Measurements from ENCODE around the gene COLEC11. TPM values are rescaled to one million over a fixed set of nuclear protein-coding genes. Genes with fewer than 3 reads are reported as not detected.

The COLEC11 gene
- total and polyA plus RNA-seq, 10 donors = 0.64 to 8.0 (median 3.1) TPM

DNA sequence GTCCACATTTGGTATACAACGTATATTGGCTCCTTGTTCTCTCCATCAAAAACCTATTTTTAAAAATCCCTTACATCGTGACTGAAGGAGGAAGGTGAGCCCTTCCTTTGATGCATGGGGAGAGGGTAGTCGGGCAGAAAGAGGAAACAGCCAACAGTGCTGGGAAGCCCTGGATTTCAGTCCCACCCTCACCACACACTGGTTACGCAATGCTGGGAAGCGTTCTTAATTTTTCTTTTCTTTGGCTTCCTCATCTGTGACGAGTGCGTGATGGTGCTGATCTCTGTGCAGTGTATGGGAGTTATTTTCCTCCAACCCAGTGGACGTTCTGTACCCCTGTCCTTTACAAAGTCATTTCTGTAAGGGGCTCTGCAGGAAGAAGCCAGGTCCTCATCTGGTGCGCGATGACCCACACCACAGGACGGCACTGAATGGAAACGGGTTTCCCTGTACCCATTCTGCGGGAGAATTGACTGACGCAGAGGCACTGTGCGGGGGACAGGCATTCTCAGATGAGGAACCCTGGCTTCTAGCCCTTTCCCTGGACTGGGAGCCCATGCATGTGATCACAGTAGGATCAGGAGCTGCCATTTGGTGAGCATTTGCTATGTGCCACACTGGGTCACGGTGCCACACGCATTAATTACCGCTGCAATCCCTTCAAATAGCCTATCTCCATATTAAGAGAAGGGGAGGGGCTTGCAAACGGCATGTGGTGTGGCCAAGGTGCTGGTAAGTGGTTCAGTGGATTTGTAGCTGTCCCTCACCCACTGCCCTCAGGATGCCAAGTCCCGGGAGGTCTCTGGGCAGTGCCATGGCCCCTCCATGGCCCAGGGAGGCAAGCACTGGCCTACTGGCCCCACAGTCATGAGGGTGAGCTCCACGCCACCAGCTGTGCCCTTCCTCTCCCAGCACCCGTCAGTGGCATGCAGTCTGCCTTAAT is 4.3 kb downstream of the COLEC11 start:
- Histone ChIP-seq H3K27ac (no peak overlapping the region), H3K4me3 (no peak overlapping the region), H3K27me3 (replicated peaks in 1 of 7) (peaks cover 0 to 8% (median 0%) of the 10 kb centered on the region in 7 donors), H3K36me3 (no peaks in the 10 kb centered on the region), H3K9me3 (no peaks in the 10 kb centered on the region), H3K4me1 (peaks cover 0 to 12% (median 0%) of the 10 kb centered on the region in 6 donors)
- intact Hi-C loops (cut with DNase I; ENCODE audit: low total_unique reads) = no loop called here
- no peak for TF ChIP-seq CTCF (IDR thresholded peaks at IDR 0.05 in 8 of 11, conservative IDR thresholded peaks at IDR 0.05 in 3 of 11)
- TF ChIP-seq POLR2A (IDR thresholded peaks at IDR 0.05) = no peak
- no peak for TF ChIP-seq POLR2AphosphoS5 (IDR thresholded peaks at IDR 0.05)
- no peak for DNase-seq
- 75 to 88% (median 81%) methylated on average over 19 to 22 of the region's 22 CpGs for WGBS, 5 donors

DNA sequence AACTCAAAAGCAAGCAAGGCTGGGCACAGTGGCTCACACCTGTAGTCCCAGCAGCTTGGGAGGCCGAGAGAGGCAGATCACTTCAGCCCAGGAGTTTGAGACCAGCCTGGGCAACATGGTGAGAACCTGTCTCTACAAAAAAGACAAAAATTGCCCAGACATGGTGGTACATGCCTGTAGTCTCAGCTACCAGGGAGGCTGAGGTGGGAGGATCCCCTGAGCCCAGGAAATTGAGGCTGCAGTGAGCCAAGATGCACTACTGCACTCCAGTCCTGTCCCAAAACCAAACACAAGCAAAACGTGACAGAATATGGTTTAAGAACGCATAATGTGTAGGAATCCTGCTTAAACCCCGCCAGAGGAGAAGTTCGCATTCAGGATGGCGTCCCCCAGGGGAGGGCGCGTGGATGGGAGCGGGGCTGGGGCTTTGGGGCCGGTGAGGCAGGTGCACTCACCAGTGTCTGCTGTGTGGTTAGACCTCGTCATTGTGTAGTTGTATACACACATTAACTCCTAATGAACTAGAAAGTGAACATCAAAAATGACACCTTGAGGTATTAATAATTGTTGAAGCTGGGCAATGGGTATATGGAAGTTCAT is 5.4 kb downstream of the COLEC11 start:
- TF ChIP-seq CTCF (IDR thresholded peaks at IDR 0.05 in 8 of 11, conservative IDR thresholded peaks at IDR 0.05 in 3 of 11) = no peak
- TF ChIP-seq POLR2AphosphoS5 (IDR thresholded peaks at IDR 0.05) = no peak
- TF ChIP-seq POLR2A (IDR thresholded peaks at IDR 0.05) = no peak
- Histone ChIP-seq H3K4me1 (peaks cover 0 to under 1% (median 0%) of the 10 kb centered on the region in 6 donors), H3K36me3 (no peaks in the 10 kb centered on the region), H3K27ac (no peak overlapping the region), H3K27me3 (replicated peaks in 1 of 7) (no peaks in the 10 kb centered on the region), H3K9me3 (no peaks in the 10 kb centered on the region), H3K4me3 (no peak overlapping the region)
- intact Hi-C loops (cut with DNase I; ENCODE audit: low total_unique reads) = no loop called here
- no peak for DNase-seq
- 80 to 90% (median 87%) methylated on average over 11 of the region's 11 CpGs for WGBS, 5 donors

DNA sequence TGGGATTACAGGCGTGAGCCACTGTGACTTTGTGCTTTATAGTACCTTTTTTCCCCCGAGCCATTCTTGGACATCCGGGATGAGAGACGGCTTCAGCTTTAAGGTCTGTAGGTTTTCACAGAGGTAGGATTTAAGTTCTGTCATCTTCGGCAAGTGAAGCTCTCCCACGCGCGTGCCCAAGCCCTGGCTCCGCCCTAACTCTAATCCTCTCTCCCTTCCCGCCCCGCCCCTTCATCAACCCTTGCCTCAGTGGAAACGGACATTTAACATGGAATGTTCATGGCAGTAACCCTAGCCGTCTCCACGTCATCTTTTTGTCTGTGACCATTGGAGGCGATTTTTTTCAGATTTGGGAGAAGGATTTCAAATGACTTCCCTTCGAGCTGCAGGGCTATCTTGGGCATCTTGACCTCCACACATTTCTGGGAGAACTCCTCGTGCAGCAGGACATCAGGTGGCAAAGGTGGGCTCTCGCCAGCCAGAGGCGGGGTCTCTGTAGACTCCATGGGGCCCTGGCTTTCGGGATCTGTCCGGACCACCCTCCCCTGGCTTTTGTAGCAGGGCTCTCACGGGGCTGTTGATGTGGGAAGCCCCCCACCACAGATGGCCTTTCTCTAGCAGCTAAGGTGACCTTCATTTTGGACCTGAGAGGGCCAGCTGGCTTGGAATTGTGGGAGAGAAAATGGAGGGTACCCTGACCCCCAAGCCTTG is 6.8 kb downstream of the COLEC11 start:
- 73 to 82% (median 79%) methylated on average over 22 of the region's 22 CpGs for WGBS, 5 donors
- H3K36me3 ChIP-seq = no peaks in the 10 kb centered on the region
- no peaks in the 10 kb centered on the region for H3K9me3 ChIP-seq
- no peak overlapping the region for H3K27ac ChIP-seq
- H3K27me3 ChIP-seq (replicated peaks in 1 of 7) = no peaks in the 10 kb centered on the region
- no peak for DNase-seq
- TF ChIP-seq POLR2AphosphoS5 (IDR thresholded peaks at IDR 0.05) = no peak
- no peak for TF ChIP-seq POLR2A (IDR thresholded peaks at IDR 0.05)
- no peak for TF ChIP-seq CTCF (IDR thresholded peaks at IDR 0.05 in 8 of 11, conservative IDR thresholded peaks at IDR 0.05 in 3 of 11)
- intact Hi-C loops (cut with DNase I; ENCODE audit: low total_unique reads) = no loop called here
- H3K4me3 ChIP-seq = no peak overlapping the region
- no peaks in the 10 kb centered on the region for H3K4me1 ChIP-seq

Measured in spleen (tissue), 11 donors.